Esophagus muscularis mucosa (tissue), 4 donors: ENCODE measurements around the gene TMEM63B. TPM values are rescaled to one million over a fixed set of nuclear protein-coding genes. Genes with fewer than 3 reads are reported as not detected.

Experiments used
- DNase-seq: peaks from one replicate; pipeline ENCODE4 v3.0.0-alpha.2; 2017; ENCODE audit errors: extremely low spot score
- H3K27ac ChIP-seq, 4 donors: fragments of 200-600 bp; sonication (generic); replicated peaks in 1 of 4; 1 replicate in 3 of 4; 2 replicates in 1 of 4; pipeline ENCODE4 v1.5.1; 2016 to 2019; ENCODE audit warnings: mild to moderate bottlenecking in 1 of 4
- H3K27me3 ChIP-seq, 4 donors: fragments of 200-600 bp; sonication (generic); one replicate each; pipeline versions ENCODE4 v1.5.1 to v1.6.0; 2016 to 2019
- H3K36me3 ChIP-seq, 4 donors: fragments of 200-600 bp; sonication (generic); one replicate each; pipeline ENCODE4 v1.5.1; 2016 to 2019
- H3K4me1 ChIP-seq, 4 donors: fragments of 200-600 bp; sonication (generic); one replicate each; pipeline ENCODE4 v1.5.1; 2016 to 2019
- H3K4me3 ChIP-seq, 4 donors: fragments of 200-600 bp; sonication (generic); 1 replicate in 2 of 4; 2 replicates in 2 of 4; pipeline ENCODE4 v1.5.1; 2016 to 2019; ENCODE audit warnings: mild to moderate bottlenecking in 4 of 4, moderate library complexity in 1 of 4
- H3K9me3 ChIP-seq, 4 donors: fragments of 200-600 bp; sonication (generic); 1 replicate in 3 of 4; 2 replicates in 1 of 4; pipeline ENCODE4 v1.5.1; 2016 to 2019
- EP300 ChIP-seq: sonication (generic); formaldehyde crosslinking; IDR thresholded peaks from one replicate; pipeline ENCODE4 v1.6.1; 2017; ENCODE audit warnings: antibody characterized with exemption
- POLR2A ChIP-seq: fragments of 450-650 bp; IDR thresholded peaks from one replicate; pipeline ENCODE4 v1.6.1; 2017; ENCODE audit warnings: antibody characterized with exemption, moderate library complexity, mild to moderate bottlenecking, low read depth
- POLR2AphosphoS5 ChIP-seq, 2 donors: sonication (generic); formaldehyde crosslinking; IDR thresholded peaks; one replicate each; pipeline ENCODE4 v1.6.1; 2017; ENCODE audit warnings: antibody characterized with exemption in 2 of 2
- WGBS: methylation state at CpG from one replicate; pipeline ENCODE4 v1.1.5; 2018; 5-methylcytosine and 5-hydroxymethylcytosine counted together
- intact Hi-C: fragments of 100-400 bp; cut with DNase I; formaldehyde crosslinking; loops from one replicate; pipeline ENCODE4 v1.15.1; 2023
- total RNA-seq, 4 donors: library from RNA; depleted of rRNA; stranded (reverse); fragments of >200 nt; gene quantifications; one replicate each; pipeline versions ENCODE4 v1.1.0 to v1.2.1, GENCODE V29; 2016
- TF ChIP-seq, protein P1 (sequence below), 3 experiments: fragments of 200-600 bp in 2 of 3; fragments of 450-650 bp in 1 of 3; sonication (generic) in 2 of 3; IDR thresholded peaks; one replicate each; pipeline ENCODE4 v1.5.1; 2017 to 2019; ENCODE audit warnings: antibody characterized with exemption in 3 of 3, mild to moderate bottlenecking in 2 of 3, moderate library complexity in 1 of 3

The TMEM63B gene
- total RNA-seq, 4 donors from 2014 or later: 18.2 to 31.1 (median 23.3) TPM

DNA sequence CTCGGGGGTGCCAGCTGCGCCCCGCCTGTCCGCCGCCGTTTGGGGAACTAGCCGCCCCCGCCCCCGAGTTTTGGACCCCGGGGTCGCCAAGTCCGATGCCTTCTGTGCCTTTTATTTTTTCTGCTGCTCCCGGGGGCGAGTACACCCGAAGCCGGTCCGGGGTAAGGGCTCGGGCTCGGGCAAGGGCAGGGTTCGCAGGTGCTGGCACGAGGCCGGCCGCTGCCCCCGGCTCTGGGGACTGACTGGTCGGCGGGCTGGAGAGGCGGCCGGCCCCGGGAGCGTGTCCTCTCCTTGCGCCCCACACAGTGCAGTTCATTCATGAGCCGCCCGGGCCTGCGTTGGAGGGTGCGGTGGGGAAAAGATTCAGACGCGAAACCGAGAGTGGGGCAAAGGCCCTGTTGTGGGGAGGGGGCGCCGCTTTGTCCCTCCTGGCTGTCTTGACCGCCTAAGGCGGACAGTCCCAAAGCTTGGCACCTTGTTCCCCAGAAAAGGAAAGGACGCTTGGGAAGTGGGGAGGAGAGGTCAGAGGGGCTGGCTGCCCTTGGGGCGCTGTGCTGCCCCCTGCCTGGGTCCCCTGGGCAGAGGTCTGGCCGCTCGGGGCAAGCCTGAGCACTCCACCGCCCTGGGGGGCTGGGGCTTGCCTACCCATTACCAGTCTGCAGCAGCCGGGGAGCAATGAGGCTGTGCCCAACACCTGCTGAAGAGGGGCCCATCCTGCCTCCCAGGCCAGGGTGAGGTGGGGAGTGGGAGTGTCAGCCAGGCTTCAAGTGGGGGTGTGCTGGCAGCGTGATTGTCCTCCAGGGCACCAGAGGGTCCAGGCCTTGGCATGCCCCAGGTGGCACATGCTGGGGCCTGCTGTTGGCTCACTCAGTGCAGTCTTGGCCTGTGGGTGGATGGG is 915 bp downstream of the TMEM63B start:
- intact Hi-C loops: no loop called here
- no peaks in the 10 kb centered on the region for H3K27me3 ChIP-seq
- peak overlapping the region; percentile 89 to 99 (median 93) for H3K4me3 ChIP-seq
- TF ChIP-seq, protein P1, sequence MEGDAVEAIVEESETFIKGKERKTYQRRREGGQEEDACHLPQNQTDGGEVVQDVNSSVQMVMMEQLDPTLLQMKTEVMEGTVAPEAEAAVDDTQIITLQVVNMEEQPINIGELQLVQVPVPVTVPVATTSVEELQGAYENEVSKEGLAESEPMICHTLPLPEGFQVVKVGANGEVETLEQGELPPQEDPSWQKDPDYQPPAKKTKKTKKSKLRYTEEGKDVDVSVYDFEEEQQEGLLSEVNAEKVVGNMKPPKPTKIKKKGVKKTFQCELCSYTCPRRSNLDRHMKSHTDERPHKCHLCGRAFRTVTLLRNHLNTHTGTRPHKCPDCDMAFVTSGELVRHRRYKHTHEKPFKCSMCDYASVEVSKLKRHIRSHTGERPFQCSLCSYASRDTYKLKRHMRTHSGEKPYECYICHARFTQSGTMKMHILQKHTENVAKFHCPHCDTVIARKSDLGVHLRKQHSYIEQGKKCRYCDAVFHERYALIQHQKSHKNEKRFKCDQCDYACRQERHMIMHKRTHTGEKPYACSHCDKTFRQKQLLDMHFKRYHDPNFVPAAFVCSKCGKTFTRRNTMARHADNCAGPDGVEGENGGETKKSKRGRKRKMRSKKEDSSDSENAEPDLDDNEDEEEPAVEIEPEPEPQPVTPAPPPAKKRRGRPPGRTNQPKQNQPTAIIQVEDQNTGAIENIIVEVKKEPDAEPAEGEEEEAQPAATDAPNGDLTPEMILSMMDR (IDR thresholded peaks at IDR 0.05): peak in 1 of 3 experiments; percentile 42
- TF ChIP-seq EP300: no peak
- TF ChIP-seq POLR2A: no peak
- no peak for DNase-seq
- H3K9me3 ChIP-seq: no peaks in the 10 kb centered on the region
- H3K36me3 ChIP-seq: no peaks in the 10 kb centered on the region
- peak overlapping the region; percentile 93 to 96 (median 94) for H3K27ac ChIP-seq
- 12% methylated on average over 17 of the region's 49 CpGs for WGBS
- peaks cover 27 to 59% (median 53%) of the 10 kb centered on the region in 4 donors for H3K4me1 ChIP-seq

DNA sequence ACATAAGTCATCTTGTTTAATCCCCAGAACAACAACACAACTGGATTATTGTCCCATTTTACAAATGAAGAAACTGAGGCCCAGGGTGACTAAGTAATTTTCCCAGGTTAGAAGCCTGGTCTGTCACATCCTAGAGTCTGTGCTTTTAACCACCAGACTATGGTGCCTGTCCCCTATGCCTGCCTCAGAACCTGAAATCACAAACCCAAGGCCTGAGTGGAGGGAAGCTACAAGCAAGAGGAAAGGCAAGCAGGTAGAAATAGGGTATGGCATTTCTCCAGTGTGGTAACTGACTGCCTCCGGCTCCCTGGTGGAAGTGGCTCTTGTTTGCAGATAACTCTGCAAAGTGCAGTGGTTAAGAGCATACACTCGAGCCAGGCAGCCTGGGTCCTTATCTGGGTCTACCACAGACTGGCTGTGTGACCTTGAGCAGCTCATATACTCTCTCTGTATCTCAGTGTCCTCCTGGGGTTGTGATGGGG is 2.5 kb downstream of the TMEM63B start:
- peaks cover 34 to 51% (median 44%) of the 10 kb centered on the region in 4 donors for H3K4me1 ChIP-seq
- no peak overlapping the region for H3K4me3 ChIP-seq
- no peak for DNase-seq
- WGBS: 57% methylated on average over 2 of the region's 2 CpGs
- no peaks in the 10 kb centered on the region for H3K9me3 ChIP-seq
- H3K27ac ChIP-seq: no peak overlapping the region
- H3K36me3 ChIP-seq: peaks cover 0 to 9% (median 7%) of the 10 kb centered on the region in 4 donors
- TF ChIP-seq, protein P1 (IDR thresholded peaks at IDR 0.05): no peak
- TF ChIP-seq POLR2A (no peak), EP300 (no peak), POLR2AphosphoS5 (IDR thresholded peaks at IDR 0.05) (no peak)
- intact Hi-C loops: no loop called here
- H3K27me3 ChIP-seq: no peaks in the 10 kb centered on the region

DNA sequence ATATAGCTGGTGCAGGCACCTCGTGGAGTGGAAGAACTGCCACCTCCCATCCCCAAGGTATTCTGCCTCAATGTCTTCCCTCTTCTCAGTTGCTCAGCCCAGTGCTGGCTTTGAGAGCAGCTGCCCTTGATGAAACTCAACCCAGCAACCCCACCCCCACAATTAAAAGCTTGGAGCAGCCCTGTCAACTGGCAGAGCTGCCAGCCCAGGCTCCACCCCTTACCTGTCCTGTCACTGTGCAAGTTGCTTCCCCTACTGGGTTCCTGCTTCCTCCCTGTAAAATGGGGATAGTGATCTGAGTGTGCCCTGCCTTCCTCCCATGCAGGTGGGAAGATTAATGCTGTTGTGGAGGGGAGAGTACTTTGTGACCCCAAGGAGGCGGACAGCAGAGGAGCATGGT is 4.5 kb downstream of the TMEM63B start:
- intact Hi-C loops: no loop called here
- no peak overlapping the region for H3K27ac ChIP-seq
- H3K27me3 ChIP-seq: no peaks in the 10 kb centered on the region
- H3K36me3 ChIP-seq: peaks cover 13 to 29% (median 27%) of the 10 kb centered on the region in 4 donors
- no peak for TF ChIP-seq POLR2AphosphoS5 (IDR thresholded peaks at IDR 0.05)
- TF ChIP-seq EP300: no peak
- TF ChIP-seq, protein P1 (IDR thresholded peaks at IDR 0.05): no peak
- TF ChIP-seq POLR2A: no peak
- no peak for DNase-seq
- H3K4me3 ChIP-seq: no peak overlapping the region
- peaks cover 21 to 34% (median 28%) of the 10 kb centered on the region in 4 donors for H3K4me1 ChIP-seq
- 75% methylated on average over 2 of the region's 2 CpGs for WGBS
- H3K9me3 ChIP-seq: no peaks in the 10 kb centered on the region

DNA sequence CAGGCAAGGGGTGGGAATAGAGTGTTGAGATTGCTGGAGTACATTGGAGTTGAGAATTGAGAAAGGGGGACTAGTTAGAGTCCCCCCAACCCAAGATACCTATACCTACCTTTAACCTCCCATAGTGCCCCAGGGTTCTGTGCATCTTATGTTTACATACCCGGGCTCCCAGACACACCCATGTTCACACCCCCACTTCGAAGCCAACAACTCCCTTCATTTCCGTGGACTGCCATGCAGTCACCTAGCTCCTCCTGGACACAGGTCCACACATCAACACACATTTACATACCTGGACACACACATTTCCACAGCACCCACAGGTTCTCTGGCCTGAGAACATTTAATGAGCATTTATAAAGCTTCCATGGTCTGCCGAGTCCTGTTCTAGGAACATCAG is 5.1 kb downstream of the TMEM63B start:
- Histone ChIP-seq H3K4me1 (peaks cover 21 to 34% (median 28%) of the 10 kb centered on the region in 4 donors), H3K9me3 (no peaks in the 10 kb centered on the region), H3K4me3 (no peak overlapping the region), H3K27ac (peak overlapping the region in 2 of 4 donors; percentile 35 to 61), H3K27me3 (no peaks in the 10 kb centered on the region), H3K36me3 (peaks cover 13 to 35% (median 33%) of the 10 kb centered on the region in 4 donors)
- TF ChIP-seq, protein P1 (IDR thresholded peaks at IDR 0.05): no peak
- no peak for TF ChIP-seq EP300
- TF ChIP-seq POLR2AphosphoS5 (IDR thresholded peaks at IDR 0.05): no peak
- TF ChIP-seq POLR2A: no peak
- 78% methylated on average over 4 of the region's 4 CpGs for WGBS
- DNase-seq: no peak
- intact Hi-C loops: no loop called here
